ELR (cell line): ENCODE data around the gene AQR.
A peak's percentile ranks its signal among the peaks of the same experiment; 100 is the strongest.
"Not testable (repeated sequence)": the region's sequence is repeated elsewhere in the genome, so short reads cannot be mapped to it uniquely, and the experiment has no call there.

Experiments
- DNase-seq: peaks from one replicate; pipeline ENCODE4 v3.0.0-alpha.2; 2015; ENCODE audit warnings: low read depth

AQR gene

GRCh38 chr15:34952481-34952880 lies 17.1 kb downstream of the AQR start:
- DNase-seq: no peak

- no peak for DNase-seq
These were observed 17.5 kb downstream of the AQR start for GRCh38 chr15:34951993-34952392.

GRCh38 chr15:34944936-34945335 lies 24.6 kb downstream of the AQR start:
- DNase-seq: no peak

- no peak for DNase-seq
These were observed 25.8 kb downstream of the AQR start for GRCh38 chr15:34943711-34944110.

GRCh38 chr15:34943264-34943663 lies 26.3 kb downstream of the AQR start:
- not testable (repeated sequence) for DNase-seq

GRCh38 chr15:34942363-34942762 lies 27.2 kb downstream of the AQR start:
- no peak for DNase-seq

- DNase-seq: no peak
These were observed 27.7 kb downstream of the AQR start for GRCh38 chr15:34941831-34942230.

- DNase-seq: no peak
These were observed 28.3 kb downstream of the AQR start for GRCh38 chr15:34941185-34941698.

- DNase-seq: no peak
These were observed 36.0 kb downstream of the AQR start for GRCh38 chr15:34933432-34933975.

- not testable (repeated sequence) for DNase-seq
These were observed 41.2 kb downstream of the AQR start for GRCh38 chr15:34928349-34928748.

- DNase-seq: no peak
These were observed 41.8 kb downstream of the AQR start for GRCh38 chr15:34927726-34928125.

GRCh38 chr15:34914317-34914716 lies 55.2 kb downstream of the AQR start:
- no peak for DNase-seq

GRCh38 chr15:34905047-34905446 lies 64.5 kb downstream of the AQR start:
- DNase-seq: no peak

GRCh38 chr15:34904527-34904926 lies 65.0 kb downstream of the AQR start:
- DNase-seq: no peak

- DNase-seq: no peak
These were observed 68.8 kb downstream of the AQR start for GRCh38 chr15:34900748-34901147.

- DNase-seq: no peak
These were observed 73.4 kb downstream of the AQR start for GRCh38 chr15:34896183-34896582.

GRCh38 chr15:34893967-34894366 lies 75.6 kb downstream of the AQR start:
- DNase-seq: no peak

GRCh38 chr15:34892963-34893591 lies 76.5 kb downstream of the AQR start:
- no peak for DNase-seq

- DNase-seq: peak; percentile 3
These were observed 79.1 kb downstream of the AQR start for GRCh38 chr15:34890424-34890823.

- DNase-seq: peak; percentile 58
These were observed 80.1 kb downstream of the AQR start for GRCh38 chr15:34889476-34889875.

- DNase-seq: peak; percentile 19
These were observed 83.4 kb downstream of the AQR start for GRCh38 chr15:34886134-34886533.

GRCh38 chr15:34883633-34884032 lies 85.9 kb downstream of the AQR start:
- peak; percentile 56 for DNase-seq

GRCh38 chr15:34883042-34883441 lies 86.5 kb downstream of the AQR start:
- no peak for DNase-seq

- no peak for DNase-seq
These were observed 90.4 kb downstream of the AQR start for GRCh38 chr15:34879107-34879506.
